A549 treated with Mapracorat at 1 μM for 4 hours (cell line): ENCODE measurements around the gene PLXDC2. TPM values are rescaled to one million over a fixed set of nuclear protein-coding genes. Genes with fewer than 3 reads are reported as not detected.

Source experiments
- total RNA-seq: library from RNA; stranded (reverse); fragments of 200-300 nt; extraction: Qiagen RNA extraction; gene quantifications from 5 replicates; pipeline ENCODE4 v1.2.3, GENCODE V29; 2022

PLXDC2 gene
- 0.02 to 0.07 TPM (median 0.03 TPM) in 4 of 5 replicates, not detected in the other for total RNA-seq

DNA sequence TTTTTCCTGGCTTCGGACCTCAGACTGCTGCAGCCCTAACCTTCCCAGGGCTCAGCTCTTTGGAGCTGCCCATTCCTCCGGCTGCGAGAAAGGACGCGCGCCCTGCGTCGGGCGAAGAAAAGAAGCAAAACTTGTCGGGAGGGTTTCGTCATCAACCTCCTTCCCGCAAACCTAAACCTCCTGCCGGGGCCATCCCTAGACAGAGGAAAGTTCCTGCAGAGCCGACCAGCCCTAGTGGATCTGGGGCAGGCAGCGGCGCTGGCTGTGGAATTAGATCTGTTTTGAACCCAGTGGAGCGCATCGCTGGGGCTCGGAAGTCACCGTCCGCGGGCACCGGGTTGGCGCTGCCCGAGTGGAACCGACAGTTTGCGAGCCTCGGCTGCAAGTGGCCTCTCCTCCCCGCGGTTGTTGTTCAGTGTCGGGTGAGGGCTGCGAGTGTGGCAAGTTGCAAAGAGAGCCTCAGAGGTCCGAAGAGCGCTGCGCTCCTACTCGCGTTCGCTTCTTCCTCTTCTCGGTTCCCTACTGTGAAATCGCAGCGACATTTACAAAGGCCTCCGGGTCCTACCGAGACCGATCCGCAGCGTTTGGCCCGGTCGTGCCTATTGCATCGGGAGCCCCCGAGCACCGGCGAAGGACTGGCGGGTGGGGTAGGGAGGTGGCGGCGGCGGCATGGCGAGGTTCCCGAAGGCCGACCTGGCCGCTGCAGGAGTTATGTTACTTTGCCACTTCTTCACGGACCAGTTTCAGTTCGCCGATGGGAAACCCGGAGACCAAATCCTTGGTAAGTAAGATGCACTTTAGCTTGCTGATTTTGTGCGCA lies at the start of gene PLXDC2:
TSS of gene PLXDC2 (plus strand) at position 22 of the 820 bp plus-strand sequence.

